ENCODE data around the gene MTARC1.
A peak's percentile ranks its signal among the peaks of the same experiment; 100 is the strongest.

The MTARC1 gene

DNA sequence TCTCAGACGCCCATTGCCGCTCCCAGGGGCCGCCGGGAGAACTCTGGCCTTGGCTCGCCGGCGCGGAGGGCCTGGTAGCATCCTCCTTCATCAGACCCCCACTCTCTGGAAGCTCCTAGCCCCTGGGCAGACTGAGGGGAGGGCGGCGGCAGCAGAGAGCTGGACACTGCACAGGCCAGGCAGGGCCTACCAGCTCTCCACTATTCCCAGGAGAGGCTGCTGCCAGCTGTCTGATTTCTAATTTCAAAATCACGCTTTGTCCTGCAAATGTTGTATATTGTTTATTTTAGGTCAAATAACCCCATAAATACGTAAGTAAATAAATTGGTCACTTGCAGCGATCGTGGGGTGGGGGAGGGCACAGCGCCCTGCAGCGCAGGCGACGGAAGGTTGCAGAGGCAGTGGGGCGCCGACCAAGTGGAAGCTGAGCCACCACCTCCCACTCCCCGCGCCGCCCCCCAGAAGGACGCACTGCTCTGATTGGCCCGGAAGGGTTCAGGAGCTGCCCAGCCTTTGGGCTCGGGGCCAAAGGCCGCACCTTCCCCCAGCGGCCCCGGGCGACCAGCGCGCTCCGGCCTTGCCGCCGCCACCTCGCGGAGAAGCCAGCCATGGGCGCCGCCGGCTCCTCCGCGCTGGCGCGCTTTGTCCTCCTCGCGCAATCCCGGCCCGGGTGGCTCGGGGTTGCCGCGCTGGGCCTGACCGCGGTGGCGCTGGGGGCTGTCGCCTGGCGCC is at the start of gene MTARC1:
MTARC1 (plus strand) TSS at position 577 of the 732 bp plus-strand sequence; CDS start at position 609, 32 bp downstream.
- peaks cover 8% of the 10 kb centered on the region; the same call in 1 of the 2 replicates for H3K27me3 ChIP-seq (ENCODE audit: low read depth, low read length)
- peak within 1 kb of the TSS; percentile 63 for H2AFZ ChIP-seq (ENCODE audit: low read depth, low read length)
- H3K79me2 ChIP-seq (ENCODE audit: low read length), result no peaks in the 10 kb centered on the region
- H3K4me2 ChIP-seq (ENCODE audit: low read length), result peak within 1 kb of the TSS; percentile 66
- peak within 1 kb of the TSS; percentile 63 for H3K9ac ChIP-seq (ENCODE audit: low read length)
- H4K20me1 ChIP-seq (ENCODE audit: insufficient read depth, low read length), result no peaks in the 10 kb centered on the region
- no peaks in the 10 kb centered on the region for H3K9me3 ChIP-seq (ENCODE audit: insufficient read depth, low read length)
- no peak within 1 kb of the TSS for H3K27ac ChIP-seq (ENCODE audit: low read length)
- H3K4me1 ChIP-seq (ENCODE audit: low read length), result no peaks in the 10 kb centered on the region
- peak within 1 kb of the TSS; percentile 78 for H3K4me3 ChIP-seq (ENCODE audit: low read length)
- no peaks in the 10 kb centered on the region for H3K36me3 ChIP-seq (replicated peaks; ENCODE audit: low read depth, low read length)
- TF ChIP-seq, protein P1, sequence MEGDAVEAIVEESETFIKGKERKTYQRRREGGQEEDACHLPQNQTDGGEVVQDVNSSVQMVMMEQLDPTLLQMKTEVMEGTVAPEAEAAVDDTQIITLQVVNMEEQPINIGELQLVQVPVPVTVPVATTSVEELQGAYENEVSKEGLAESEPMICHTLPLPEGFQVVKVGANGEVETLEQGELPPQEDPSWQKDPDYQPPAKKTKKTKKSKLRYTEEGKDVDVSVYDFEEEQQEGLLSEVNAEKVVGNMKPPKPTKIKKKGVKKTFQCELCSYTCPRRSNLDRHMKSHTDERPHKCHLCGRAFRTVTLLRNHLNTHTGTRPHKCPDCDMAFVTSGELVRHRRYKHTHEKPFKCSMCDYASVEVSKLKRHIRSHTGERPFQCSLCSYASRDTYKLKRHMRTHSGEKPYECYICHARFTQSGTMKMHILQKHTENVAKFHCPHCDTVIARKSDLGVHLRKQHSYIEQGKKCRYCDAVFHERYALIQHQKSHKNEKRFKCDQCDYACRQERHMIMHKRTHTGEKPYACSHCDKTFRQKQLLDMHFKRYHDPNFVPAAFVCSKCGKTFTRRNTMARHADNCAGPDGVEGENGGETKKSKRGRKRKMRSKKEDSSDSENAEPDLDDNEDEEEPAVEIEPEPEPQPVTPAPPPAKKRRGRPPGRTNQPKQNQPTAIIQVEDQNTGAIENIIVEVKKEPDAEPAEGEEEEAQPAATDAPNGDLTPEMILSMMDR (IDR thresholded peaks at IDR 0.05; ENCODE audit: low read depth, low read length), result no peak; the same call in 1 of the 2 replicates
- TF ChIP-seq EZH2phosphoT487 (IDR thresholded peaks at IDR 0.05; ENCODE audit: low read depth), result no peak

DNA sequence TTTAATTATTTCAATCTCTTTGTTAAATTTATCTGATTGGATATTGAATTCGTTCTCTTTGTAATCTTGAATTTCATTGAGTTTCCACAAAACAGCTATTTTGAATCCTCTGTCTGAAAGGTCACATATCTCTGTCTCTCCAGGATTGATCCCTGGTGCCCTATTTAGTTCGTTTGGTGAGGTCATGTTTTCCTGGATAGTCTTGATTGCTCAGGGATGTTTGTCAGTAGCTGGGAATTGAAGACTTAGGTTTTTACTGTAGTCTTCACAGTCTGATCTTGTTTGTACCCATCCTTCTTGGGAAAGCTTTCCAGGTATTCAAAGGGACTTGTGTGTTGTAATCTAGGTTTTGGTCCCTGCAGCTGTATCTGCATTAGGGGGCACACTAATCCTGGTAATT is 45.4 kb upstream of the MTARC1 start:
- Histone ChIP-seq H4K20me1 (ENCODE audit: insufficient read depth, low read length) (no peaks in the 10 kb centered on the region), H3K27ac (ENCODE audit: low read length) (no peak overlapping the region), H3K4me3 (ENCODE audit: low read length) (no peak overlapping the region), H3K36me3 (replicated peaks; ENCODE audit: low read depth, low read length) (no peaks in the 10 kb centered on the region), H3K4me1 (ENCODE audit: low read length) (no peaks in the 10 kb centered on the region), H3K9me3 (ENCODE audit: insufficient read depth, low read length) (no peaks in the 10 kb centered on the region), H3K27me3 (ENCODE audit: low read depth, low read length) (no peaks in the 10 kb centered on the region), H3K9ac (ENCODE audit: low read length) (no peak overlapping the region), H2AFZ (ENCODE audit: low read depth, low read length) (no peak overlapping the region), H3K79me2 (ENCODE audit: low read length) (no peaks in the 10 kb centered on the region), H3K4me2 (ENCODE audit: low read length) (no peak overlapping the region)
- TF ChIP-seq, protein P1 (IDR thresholded peaks at IDR 0.05; ENCODE audit: low read depth, low read length), result no peak
- no peak for TF ChIP-seq EZH2phosphoT487 (IDR thresholded peaks at IDR 0.05; ENCODE audit: low read depth)

DNA sequence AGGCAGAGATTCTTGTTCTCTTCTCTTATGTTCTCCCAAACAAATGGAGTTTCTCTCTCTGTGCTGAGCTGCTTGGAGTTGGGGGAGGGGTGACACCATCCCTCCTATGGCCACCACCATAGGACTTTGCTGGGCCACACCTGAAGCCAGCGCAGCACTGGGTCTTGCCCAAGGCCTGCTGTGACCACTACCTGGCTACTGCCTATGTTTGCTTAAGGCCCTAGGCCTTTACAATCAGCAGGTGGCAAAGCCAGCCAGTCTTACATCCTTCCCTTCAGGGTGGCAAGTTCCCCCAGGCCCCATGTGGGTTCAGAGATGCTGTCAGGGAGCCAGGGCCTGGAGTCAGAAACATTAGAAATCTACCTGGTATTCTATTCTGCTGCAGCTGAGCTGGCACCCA is 44.9 kb upstream of the MTARC1 start:
- Histone ChIP-seq H4K20me1 (ENCODE audit: insufficient read depth, low read length) (no peaks in the 10 kb centered on the region), H3K79me2 (ENCODE audit: low read length) (no peaks in the 10 kb centered on the region), H3K9me3 (ENCODE audit: insufficient read depth, low read length) (no peaks in the 10 kb centered on the region), H3K27ac (ENCODE audit: low read length) (no peak overlapping the region), H3K36me3 (replicated peaks; ENCODE audit: low read depth, low read length) (no peaks in the 10 kb centered on the region), H3K27me3 (ENCODE audit: low read depth, low read length) (no peaks in the 10 kb centered on the region), H2AFZ (ENCODE audit: low read depth, low read length) (no peak overlapping the region), H3K9ac (ENCODE audit: low read length) (no peak overlapping the region), H3K4me3 (ENCODE audit: low read length) (no peak overlapping the region), H3K4me2 (ENCODE audit: low read length) (no peak overlapping the region), H3K4me1 (ENCODE audit: low read length) (no peaks in the 10 kb centered on the region)
- TF ChIP-seq EZH2phosphoT487 (IDR thresholded peaks at IDR 0.05; ENCODE audit: low read depth), result no peak
- TF ChIP-seq, protein P1 (IDR thresholded peaks at IDR 0.05; ENCODE audit: low read depth, low read length), result no peak

DNA sequence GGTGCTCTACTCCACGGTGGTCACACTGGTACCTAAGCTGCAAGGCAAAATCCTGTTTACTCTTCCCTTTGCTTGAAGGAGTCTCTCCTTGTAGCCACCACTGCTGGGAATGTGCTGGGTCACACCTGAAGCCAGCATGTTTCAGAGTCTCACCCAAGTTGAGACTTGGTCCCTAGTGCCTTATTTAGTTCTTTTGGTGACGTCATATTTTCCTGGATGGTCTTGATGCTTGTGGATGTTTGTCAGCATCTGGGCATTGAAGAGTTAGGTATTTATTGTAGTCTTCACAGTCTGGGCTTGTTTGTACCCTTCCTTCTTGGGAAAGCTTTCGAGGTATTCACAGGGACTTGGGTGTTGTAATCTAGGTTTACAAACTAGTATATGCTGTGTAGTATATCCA is 44.2 kb upstream of the MTARC1 start:
- no peak overlapping the region for H3K27ac ChIP-seq (ENCODE audit: low read length)
- H3K9ac ChIP-seq (ENCODE audit: low read length), result no peak overlapping the region
- H3K79me2 ChIP-seq (ENCODE audit: low read length), result no peaks in the 10 kb centered on the region
- H3K4me2 ChIP-seq (ENCODE audit: low read length), result no peak overlapping the region
- no peaks in the 10 kb centered on the region for H3K9me3 ChIP-seq (ENCODE audit: insufficient read depth, low read length)
- TF ChIP-seq, protein P1 (IDR thresholded peaks at IDR 0.05; ENCODE audit: low read depth, low read length), result no peak
- no peak for TF ChIP-seq EZH2phosphoT487 (IDR thresholded peaks at IDR 0.05; ENCODE audit: low read depth)
- H3K4me1 ChIP-seq (ENCODE audit: low read length), result no peaks in the 10 kb centered on the region
- H3K4me3 ChIP-seq (ENCODE audit: low read length), result no peak overlapping the region
- H4K20me1 ChIP-seq (ENCODE audit: insufficient read depth, low read length), result no peaks in the 10 kb centered on the region
- no peaks in the 10 kb centered on the region for H3K36me3 ChIP-seq (replicated peaks; ENCODE audit: low read depth, low read length)
- H3K27me3 ChIP-seq (ENCODE audit: low read depth, low read length), result no peaks in the 10 kb centered on the region
- no peak overlapping the region for H2AFZ ChIP-seq (ENCODE audit: low read depth, low read length)
